Measurements from ENCODE around the gene FAM89B.

Gene FAM89B

DNA sequence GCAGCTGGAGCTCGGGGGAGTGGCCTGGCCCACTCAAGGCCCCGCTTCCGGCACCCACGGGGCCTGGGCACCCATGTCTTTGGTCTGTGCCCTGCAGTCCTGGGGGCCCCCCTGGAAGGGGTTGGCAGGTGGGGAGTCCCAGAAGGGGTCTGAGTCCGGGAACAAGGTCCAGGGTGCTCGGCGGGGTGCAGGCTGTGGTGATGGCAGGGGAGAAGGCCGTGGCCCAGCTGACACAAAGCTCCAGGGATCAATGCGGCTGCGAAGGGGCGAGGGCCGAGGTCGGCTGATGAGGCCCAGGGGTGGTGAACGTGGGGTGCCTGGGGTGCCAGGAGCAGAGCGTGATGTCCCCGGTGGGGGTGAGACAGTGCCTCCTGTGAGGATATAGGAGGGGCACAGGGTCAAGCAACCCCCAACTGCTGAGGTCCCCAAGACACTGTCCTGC is 25.9 kb downstream of the FAM89B start:
- H3K9ac ChIP-seq (ENCODE audit: low read length), result no peak overlapping the region
- no peaks in the 10 kb centered on the region for H4K20me1 ChIP-seq (ENCODE audit: insufficient read depth, low read length)
- H3K36me3 ChIP-seq (replicated peaks; ENCODE audit: insufficient read depth, low read length), result no peaks in the 10 kb centered on the region
- H3K4me2 ChIP-seq (ENCODE audit: low read depth, low read length), result no peak overlapping the region
- no peak overlapping the region for H3K27ac ChIP-seq (ENCODE audit: low read length)
- DNase-seq, result no peak
- H2AFZ ChIP-seq (ENCODE audit: low read length), result no peak overlapping the region
- TF ChIP-seq, protein P1, sequence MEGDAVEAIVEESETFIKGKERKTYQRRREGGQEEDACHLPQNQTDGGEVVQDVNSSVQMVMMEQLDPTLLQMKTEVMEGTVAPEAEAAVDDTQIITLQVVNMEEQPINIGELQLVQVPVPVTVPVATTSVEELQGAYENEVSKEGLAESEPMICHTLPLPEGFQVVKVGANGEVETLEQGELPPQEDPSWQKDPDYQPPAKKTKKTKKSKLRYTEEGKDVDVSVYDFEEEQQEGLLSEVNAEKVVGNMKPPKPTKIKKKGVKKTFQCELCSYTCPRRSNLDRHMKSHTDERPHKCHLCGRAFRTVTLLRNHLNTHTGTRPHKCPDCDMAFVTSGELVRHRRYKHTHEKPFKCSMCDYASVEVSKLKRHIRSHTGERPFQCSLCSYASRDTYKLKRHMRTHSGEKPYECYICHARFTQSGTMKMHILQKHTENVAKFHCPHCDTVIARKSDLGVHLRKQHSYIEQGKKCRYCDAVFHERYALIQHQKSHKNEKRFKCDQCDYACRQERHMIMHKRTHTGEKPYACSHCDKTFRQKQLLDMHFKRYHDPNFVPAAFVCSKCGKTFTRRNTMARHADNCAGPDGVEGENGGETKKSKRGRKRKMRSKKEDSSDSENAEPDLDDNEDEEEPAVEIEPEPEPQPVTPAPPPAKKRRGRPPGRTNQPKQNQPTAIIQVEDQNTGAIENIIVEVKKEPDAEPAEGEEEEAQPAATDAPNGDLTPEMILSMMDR (IDR thresholded peaks at IDR 0.05; ENCODE audit: low read length), result no peak
- TF ChIP-seq EZH2phosphoT487 (IDR thresholded peaks at IDR 0.05; ENCODE audit: low read length) (no peak), EZH2 (optimal IDR thresholded peaks at IDR 0.05; ENCODE audit: low read depth, low read length) (no peak)
- no peaks in the 10 kb centered on the region for H3F3A ChIP-seq (ENCODE audit: insufficient read depth, low read length)
- H3K79me2 ChIP-seq (ENCODE audit: low read length), result no peaks in the 10 kb centered on the region
- H3K4me3 ChIP-seq (ENCODE audit: low read length), result no peak overlapping the region
- no peaks in the 10 kb centered on the region for H3K9me3 ChIP-seq (replicated peaks; ENCODE audit: insufficient read depth, low read length)
- no peaks in the 10 kb centered on the region for H3K4me1 ChIP-seq (ENCODE audit: low read length)
- no peaks in the 10 kb centered on the region for H3K9me2 ChIP-seq (replicated peaks; ENCODE audit: insufficient read depth, low read length)
- H3K27me3 ChIP-seq (replicated peaks; ENCODE audit: insufficient read depth, low read length), result no peaks in the 10 kb centered on the region

DNA sequence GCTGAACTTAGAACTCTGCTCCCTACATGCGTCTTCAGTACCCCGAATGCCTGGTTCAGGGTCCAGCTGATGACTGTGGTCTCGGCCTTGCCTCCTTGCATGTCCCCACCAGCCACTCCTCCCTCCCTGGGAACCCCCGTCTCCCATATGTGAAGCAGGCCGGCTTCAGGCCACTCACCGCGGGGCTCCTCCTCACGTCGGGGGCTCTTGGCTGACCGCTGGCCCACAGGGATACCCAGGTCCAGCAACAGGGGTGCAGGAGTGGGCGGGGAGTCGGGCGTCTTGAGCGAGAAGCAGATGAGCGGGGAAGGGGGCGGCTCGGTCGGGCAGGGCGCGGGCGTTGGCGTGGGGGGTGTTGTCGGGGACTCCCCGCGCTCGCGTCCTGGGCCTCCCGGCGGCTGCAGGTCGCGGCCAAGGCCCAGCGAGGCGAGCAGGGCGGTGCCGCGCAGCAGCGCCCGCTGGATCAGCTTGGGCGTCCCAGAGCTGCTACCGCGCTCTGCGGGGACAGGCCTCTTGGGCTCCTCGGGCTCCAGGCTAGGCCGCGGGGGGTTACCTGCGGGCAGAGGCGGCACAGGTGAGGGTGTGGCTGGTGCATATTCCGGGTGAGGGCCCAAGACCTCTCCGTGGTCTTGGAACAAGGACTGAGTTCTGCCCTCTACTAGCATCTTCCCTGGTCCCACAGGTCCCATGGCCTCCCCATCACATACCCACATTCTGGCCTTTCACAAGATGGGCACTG is 27.0 kb downstream of the FAM89B start:
- no peak overlapping the region for H2AFZ ChIP-seq (ENCODE audit: low read length)
- H3K27ac ChIP-seq (ENCODE audit: low read length), result no peak overlapping the region
- H3K4me1 ChIP-seq (ENCODE audit: low read length), result no peaks in the 10 kb centered on the region
- H3K79me2 ChIP-seq (ENCODE audit: low read length), result no peaks in the 10 kb centered on the region
- H3K36me3 ChIP-seq (replicated peaks; ENCODE audit: insufficient read depth, low read length), result no peaks in the 10 kb centered on the region
- H4K20me1 ChIP-seq (ENCODE audit: insufficient read depth, low read length), result no peaks in the 10 kb centered on the region
- H3K27me3 ChIP-seq (replicated peaks; ENCODE audit: insufficient read depth, low read length), result no peaks in the 10 kb centered on the region
- TF ChIP-seq, protein P1 (IDR thresholded peaks at IDR 0.05; ENCODE audit: low read length), result no peak
- TF ChIP-seq EZH2phosphoT487 (IDR thresholded peaks at IDR 0.05; ENCODE audit: low read length) (no peak), EZH2 (optimal IDR thresholded peaks at IDR 0.05; ENCODE audit: low read depth, low read length) (no peak)
- H3F3A ChIP-seq (ENCODE audit: insufficient read depth, low read length), result no peaks in the 10 kb centered on the region
- H3K4me3 ChIP-seq (ENCODE audit: low read length), result no peak overlapping the region
- no peaks in the 10 kb centered on the region for H3K9me3 ChIP-seq (replicated peaks; ENCODE audit: insufficient read depth, low read length)
- DNase-seq, result no peak
- H3K9me2 ChIP-seq (replicated peaks; ENCODE audit: insufficient read depth, low read length), result no peaks in the 10 kb centered on the region
- no peak overlapping the region for H3K9ac ChIP-seq (ENCODE audit: low read length)
- H3K4me2 ChIP-seq (ENCODE audit: low read depth, low read length), result no peak overlapping the region

DNA sequence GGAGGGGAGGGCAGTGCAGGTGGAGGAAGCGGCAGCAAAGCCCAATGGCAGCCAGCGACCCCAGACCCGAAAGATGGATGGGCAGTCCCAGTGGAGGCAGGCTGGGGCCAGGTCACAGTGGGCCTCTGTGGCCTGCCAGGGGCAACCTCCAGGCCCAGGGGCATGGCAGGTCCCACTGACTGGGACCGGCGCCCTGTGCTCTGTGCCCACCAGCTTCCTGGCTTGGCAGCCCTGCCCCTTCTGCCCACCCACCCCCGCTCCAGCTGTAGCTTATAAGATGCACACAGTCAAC is 27.6 kb downstream of the FAM89B start:
- H4K20me1 ChIP-seq (ENCODE audit: insufficient read depth, low read length), result no peaks in the 10 kb centered on the region
- H3K36me3 ChIP-seq (replicated peaks; ENCODE audit: insufficient read depth, low read length), result no peaks in the 10 kb centered on the region

More for the DNA sequence above, 27.6 kb downstream of the FAM89B start:
- Histone ChIP-seq H3K4me2 (ENCODE audit: low read depth, low read length) (no peak overlapping the region), H2AFZ (ENCODE audit: low read length) (no peak overlapping the region), H3F3A (ENCODE audit: insufficient read depth, low read length) (no peaks in the 10 kb centered on the region), H3K4me3 (ENCODE audit: low read length) (no peak overlapping the region), H3K27ac (ENCODE audit: low read length) (no peak overlapping the region), H3K9ac (ENCODE audit: low read length) (no peak overlapping the region), H3K27me3 (replicated peaks; ENCODE audit: insufficient read depth, low read length) (no peaks in the 10 kb centered on the region), H3K9me3 (replicated peaks; ENCODE audit: insufficient read depth, low read length) (no peaks in the 10 kb centered on the region), H3K4me1 (ENCODE audit: low read length) (no peaks in the 10 kb centered on the region), H3K79me2 (ENCODE audit: low read length) (no peaks in the 10 kb centered on the region), H3K9me2 (replicated peaks; ENCODE audit: insufficient read depth, low read length) (no peaks in the 10 kb centered on the region)
- TF ChIP-seq, protein P1 (IDR thresholded peaks at IDR 0.05; ENCODE audit: low read length), result no peak
- TF ChIP-seq EZH2 (optimal IDR thresholded peaks at IDR 0.05; ENCODE audit: low read depth, low read length) (no peak), EZH2phosphoT487 (IDR thresholded peaks at IDR 0.05; ENCODE audit: low read length) (no peak)
- no peak for DNase-seq

Measured in MM.1S (cell line).